Measurements from ENCODE around the gene UGGT2.
"Not testable (repeated sequence)": the region's sequence is repeated elsewhere in the genome, so short reads cannot be mapped to it uniquely, and the experiment has no call there.

The UGGT2 gene

DNA sequence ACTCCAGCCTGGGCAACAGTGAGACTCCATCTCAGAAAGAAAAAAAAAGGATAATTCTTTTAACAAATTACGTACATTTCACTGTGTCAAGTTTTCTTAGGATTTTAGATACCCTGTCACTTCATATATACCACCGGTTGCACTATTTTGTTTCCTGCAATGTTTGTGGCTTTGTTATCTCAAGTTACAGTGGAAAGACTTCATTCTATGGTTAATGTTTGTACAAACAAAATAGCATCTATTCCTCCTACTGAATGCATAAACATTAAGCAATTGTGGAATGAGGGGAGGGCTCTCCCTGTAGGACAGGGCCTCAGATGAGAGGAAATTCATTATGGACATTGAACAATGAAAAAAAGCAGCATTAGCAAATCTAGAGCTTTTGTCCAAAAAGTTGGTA, 256.2 kb downstream of the UGGT2 start:
- H3K4me1 ChIP-seq (ENCODE audit: low read depth, poor library complexity, severe bottlenecking), result peaks cover 18% of the 10 kb centered on the region
- no peak overlapping the region for H3K9ac ChIP-seq
- no peak for TF ChIP-seq CTCF (conservative IDR thresholded peaks at IDR 0.05; ENCODE audit: low read depth, low read length)
- no peak overlapping the region for H2AFZ ChIP-seq (ENCODE audit: low read depth)
- H3K36me3 ChIP-seq (ENCODE audit: insufficient read depth), result peaks cover 3% of the 10 kb centered on the region; the same call in 1 of the 2 replicates
- H3K79me2 ChIP-seq (ENCODE audit: insufficient read depth, low read depth), result no peaks in the 10 kb centered on the region
- no peak overlapping the region for H3K27ac ChIP-seq
- H3K4me3 ChIP-seq (IDR thresholded peaks at IDR 0.05; ENCODE audit: insufficient read depth, low read depth, low read length), result no peak overlapping the region
- H4K20me1 ChIP-seq (ENCODE audit: insufficient read depth), result no peaks in the 10 kb centered on the region
- H3K4me2 ChIP-seq, result no peak overlapping the region
- H3K27me3 ChIP-seq (ENCODE audit: insufficient read depth, low read depth), result no peaks in the 10 kb centered on the region

DNA sequence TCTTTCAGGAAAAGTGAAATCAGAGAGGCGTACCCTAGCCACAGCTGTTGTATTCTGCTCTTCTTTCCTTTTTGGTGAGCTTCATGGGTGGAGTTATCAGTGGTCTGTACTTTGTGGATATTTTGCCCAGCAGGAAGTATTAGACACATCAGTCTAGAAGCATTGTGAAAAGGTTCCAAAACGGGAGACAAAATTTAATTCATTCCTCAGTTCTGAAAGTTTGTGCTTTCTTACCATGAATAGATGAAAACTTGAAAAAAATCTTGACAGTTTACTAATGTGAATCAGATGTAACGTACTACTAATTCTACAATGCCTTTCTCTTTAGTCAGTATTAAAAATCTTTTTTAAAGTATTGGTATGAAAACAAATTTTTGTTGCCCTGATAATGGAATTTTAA, 259.4 kb downstream of the UGGT2 start:
- Histone ChIP-seq H3K4me2 (no peak overlapping the region), H3K79me2 (ENCODE audit: insufficient read depth, low read depth) (no peaks in the 10 kb centered on the region), H3K27me3 (ENCODE audit: insufficient read depth, low read depth) (no peaks in the 10 kb centered on the region), H3K4me3 (IDR thresholded peaks at IDR 0.05; ENCODE audit: insufficient read depth, low read depth, low read length) (no peak overlapping the region), H3K9ac (no peak overlapping the region), H2AFZ (ENCODE audit: low read depth) (no peak overlapping the region), H3K36me3 (ENCODE audit: insufficient read depth) (peaks cover 3% of the 10 kb centered on the region; the same call in 1 of the 2 replicates), H3K4me1 (ENCODE audit: low read depth, poor library complexity, severe bottlenecking) (peaks cover 22% of the 10 kb centered on the region), H4K20me1 (ENCODE audit: insufficient read depth) (no peaks in the 10 kb centered on the region), H3K27ac (no peak overlapping the region)
- TF ChIP-seq CTCF (conservative IDR thresholded peaks at IDR 0.05; ENCODE audit: low read depth, low read length), result no peak

- Histone ChIP-seq H3K36me3 (ENCODE audit: insufficient read depth) (peaks cover 3% of the 10 kb centered on the region; the same call in 1 of the 2 replicates), H3K79me2 (ENCODE audit: insufficient read depth, low read depth) (no peaks in the 10 kb centered on the region), H3K4me3 (IDR thresholded peaks at IDR 0.05; ENCODE audit: insufficient read depth, low read depth, low read length) (no peak overlapping the region)
These were observed 260.1 kb downstream of the UGGT2 start for GRCh38 chr13:95793018-95793555.

GRCh38 chr13:95791084-95791722, 262.0 kb downstream of the UGGT2 start:
- Histone ChIP-seq H3K27ac (no peak overlapping the region), H3K36me3 (ENCODE audit: insufficient read depth) (peaks cover 3% of the 10 kb centered on the region; the same call in 1 of the 2 replicates), H2AFZ (ENCODE audit: low read depth) (no peak overlapping the region), H3K4me2 (no peak overlapping the region), H3K4me1 (ENCODE audit: low read depth, poor library complexity, severe bottlenecking) (peaks cover 22% of the 10 kb centered on the region), H3K27me3 (ENCODE audit: insufficient read depth, low read depth) (no peaks in the 10 kb centered on the region), H4K20me1 (ENCODE audit: insufficient read depth) (no peaks in the 10 kb centered on the region), H3K9ac (no peak overlapping the region), H3K79me2 (ENCODE audit: insufficient read depth, low read depth) (no peaks in the 10 kb centered on the region), H3K4me3 (IDR thresholded peaks at IDR 0.05; ENCODE audit: insufficient read depth, low read depth, low read length) (no peak overlapping the region)
- TF ChIP-seq CTCF (conservative IDR thresholded peaks at IDR 0.05; ENCODE audit: low read depth, low read length), result no peak

More at GRCh38 chr13:95793018-95793555, 260.1 kb downstream of the UGGT2 start:
- Histone ChIP-seq H2AFZ (ENCODE audit: low read depth) (no peak overlapping the region), H4K20me1 (ENCODE audit: insufficient read depth) (no peaks in the 10 kb centered on the region), H3K4me1 (ENCODE audit: low read depth, poor library complexity, severe bottlenecking) (peaks cover 22% of the 10 kb centered on the region), H3K4me2 (peak overlapping the region; percentile 21; the same call in 1 of the 2 replicates), H3K27ac (peak overlapping the region; percentile 36; the same call in 1 of the 2 replicates), H3K9ac (no peak overlapping the region), H3K27me3 (ENCODE audit: insufficient read depth, low read depth) (no peaks in the 10 kb centered on the region)
- TF ChIP-seq CTCF (conservative IDR thresholded peaks at IDR 0.05; ENCODE audit: low read depth, low read length), result no peak

GRCh38 chr13:95789315-95789714, 263.9 kb downstream of the UGGT2 start:
- not testable (repeated sequence) for H2AFZ ChIP-seq (ENCODE audit: low read depth); H3K27ac ChIP-seq; H3K36me3 ChIP-seq (ENCODE audit: insufficient read depth); H3K27me3 ChIP-seq (ENCODE audit: insufficient read depth, low read depth); H4K20me1 ChIP-seq (ENCODE audit: insufficient read depth); H3K9ac ChIP-seq; H3K4me2 ChIP-seq; H3K4me3 ChIP-seq (IDR thresholded peaks at IDR 0.05; ENCODE audit: insufficient read depth, low read depth, low read length); H3K79me2 ChIP-seq (ENCODE audit: insufficient read depth, low read depth)
- peaks cover 22% of the 10 kb centered on the region for H3K4me1 ChIP-seq (ENCODE audit: low read depth, poor library complexity, severe bottlenecking)
